ENCODE results near the gene M1AP.

GRCh38 chr2:74673826-74674528 is 25.8 kb upstream of the M1AP start:
- TF ChIP-seq CTCF (IDR thresholded peaks at IDR 0.05) (no peak), POLR2A (IDR thresholded peaks at IDR 0.05) (no peak)

Measured in esophagus squamous epithelium (tissue), 4 donors.